ENCODE measurements around the gene OR2AJ1. TPM values are rescaled to one million over a fixed set of nuclear protein-coding genes. Genes with fewer than 3 reads are reported as not detected.

Gene OR2AJ1
- total RNA-seq (not detected), polyA plus RNA-seq (not detected)
- long read RNA-seq, donor 1: 0 reads
- long read RNA-seq, donor 2: 0 reads
- long read RNA-seq, donor 3: 0 reads
- long read RNA-seq, donor 4: 0 reads
- long read RNA-seq, donor 5: 0 reads

GRCh38 chr1:247924868-247925267, at the start of gene OR2AJ1:
OR2AJ1 (plus strand) TSS chr1:247924889; CDS start chr1:247933769, 8,880 bp downstream.
- Histone ChIP-seq H3K4me1 (ENCODE audit: control insufficient read depth in 5 of 5, insufficient read depth in 5 of 5, low read length in 5 of 5) (no peaks in the 10 kb centered on the region), H3K9ac (ENCODE audit: insufficient read depth in 1 of 2, low read length in 2 of 2) (no peak within 1 kb of the TSS), H3K27me3 (ENCODE audit: control insufficient read depth in 3 of 3, insufficient read depth in 3 of 3, low read length in 2 of 3) (no peaks in the 10 kb centered on the region), H3K27ac (ENCODE audit: low read depth in 1 of 2, low read length in 1 of 2) (no peak within 1 kb of the TSS), H3K36me3 (ENCODE audit: control insufficient read depth in 4 of 4, insufficient read depth in 4 of 4, low read length in 4 of 4) (no peaks in the 10 kb centered on the region), H3K4me3 (no peak within 1 kb of the TSS), H3K9me3 (ENCODE audit: control insufficient read depth in 4 of 4, insufficient read depth in 3 of 4, low read length in 3 of 4) (no peaks in the 10 kb centered on the region)
- no peak for DNase-seq
- 88 to 92% methylated on average over 9 of the region's 9 CpGs for WGBS, 2 donors
- no peak for TF ChIP-seq CTCF (IDR thresholded peaks at IDR 0.05; ENCODE audit: control extremely low read depth, extremely low read depth)
- no peak for ATAC-seq (ENCODE audit: insufficient read depth, low FRiP score)

- DNase-seq (no peak), ATAC-seq (ENCODE audit: insufficient read depth, low FRiP score) (no peak)
- Histone ChIP-seq H3K9ac (ENCODE audit: insufficient read depth in 1 of 2, low read length in 2 of 2) (no peak overlapping the region), H3K4me3 (no peak overlapping the region), H3K27me3 (ENCODE audit: control insufficient read depth in 3 of 3, insufficient read depth in 3 of 3, low read length in 2 of 3) (no peaks in the 10 kb centered on the region), H3K9me3 (ENCODE audit: control insufficient read depth in 4 of 4, insufficient read depth in 3 of 4, low read length in 3 of 4) (peaks cover 0 to 9% (median under 1%) of the 10 kb centered on the region in 4 donors), H3K4me1 (ENCODE audit: control insufficient read depth in 5 of 5, insufficient read depth in 5 of 5, low read length in 5 of 5) (no peaks in the 10 kb centered on the region), H3K27ac (ENCODE audit: low read depth in 1 of 2, low read length in 1 of 2) (no peak overlapping the region), H3K36me3 (ENCODE audit: control insufficient read depth in 4 of 4, insufficient read depth in 4 of 4, low read length in 4 of 4) (no peaks in the 10 kb centered on the region)
- TF ChIP-seq CTCF (IDR thresholded peaks at IDR 0.05; ENCODE audit: control extremely low read depth, extremely low read depth): no peak
- WGBS, 2 donors: 83 to 94% methylated on average over 9 of the region's 9 CpGs
Observed at GRCh38 chr1:247883346-247883745, 41.3 kb upstream of the OR2AJ1 start.

GRCh38 chr1:247884797-247885413, 39.8 kb upstream of the OR2AJ1 start:
- Histone ChIP-seq H3K27ac (ENCODE audit: low read depth in 1 of 2, low read length in 1 of 2) (no peak overlapping the region), H3K4me1 (ENCODE audit: control insufficient read depth in 5 of 5, insufficient read depth in 5 of 5, low read length in 5 of 5) (no peaks in the 10 kb centered on the region), H3K36me3 (ENCODE audit: control insufficient read depth in 4 of 4, insufficient read depth in 4 of 4, low read length in 4 of 4) (no peaks in the 10 kb centered on the region), H3K27me3 (ENCODE audit: control insufficient read depth in 3 of 3, insufficient read depth in 3 of 3, low read length in 2 of 3) (no peaks in the 10 kb centered on the region), H3K9me3 (ENCODE audit: control insufficient read depth in 4 of 4, insufficient read depth in 3 of 4, low read length in 3 of 4) (peaks cover 0 to 6% (median under 1%) of the 10 kb centered on the region in 4 donors), H3K9ac (ENCODE audit: insufficient read depth in 1 of 2, low read length in 2 of 2) (no peak overlapping the region), H3K4me3 (no peak overlapping the region)
- ATAC-seq (ENCODE audit: insufficient read depth, low FRiP score) (no peak), DNase-seq (no peak)
- TF ChIP-seq CTCF (IDR thresholded peaks at IDR 0.05; ENCODE audit: control extremely low read depth, extremely low read depth): no peak
- 87 to 93% methylated on average over 10 of the region's 10 CpGs for WGBS, 2 donors

Data from lung (tissue), 16 donors.